ENCODE results near the gene ABITRAM. TPM values are rescaled to one million over a fixed set of nuclear protein-coding genes. Genes with fewer than 3 reads are reported as not detected.

ABITRAM gene
- total RNA-seq, 1 donor, result 16.3 TPM

GRCh38 chr9:108980893-108981292 is 46.7 kb downstream of the ABITRAM start:
- TF ChIP-seq, protein P1, sequence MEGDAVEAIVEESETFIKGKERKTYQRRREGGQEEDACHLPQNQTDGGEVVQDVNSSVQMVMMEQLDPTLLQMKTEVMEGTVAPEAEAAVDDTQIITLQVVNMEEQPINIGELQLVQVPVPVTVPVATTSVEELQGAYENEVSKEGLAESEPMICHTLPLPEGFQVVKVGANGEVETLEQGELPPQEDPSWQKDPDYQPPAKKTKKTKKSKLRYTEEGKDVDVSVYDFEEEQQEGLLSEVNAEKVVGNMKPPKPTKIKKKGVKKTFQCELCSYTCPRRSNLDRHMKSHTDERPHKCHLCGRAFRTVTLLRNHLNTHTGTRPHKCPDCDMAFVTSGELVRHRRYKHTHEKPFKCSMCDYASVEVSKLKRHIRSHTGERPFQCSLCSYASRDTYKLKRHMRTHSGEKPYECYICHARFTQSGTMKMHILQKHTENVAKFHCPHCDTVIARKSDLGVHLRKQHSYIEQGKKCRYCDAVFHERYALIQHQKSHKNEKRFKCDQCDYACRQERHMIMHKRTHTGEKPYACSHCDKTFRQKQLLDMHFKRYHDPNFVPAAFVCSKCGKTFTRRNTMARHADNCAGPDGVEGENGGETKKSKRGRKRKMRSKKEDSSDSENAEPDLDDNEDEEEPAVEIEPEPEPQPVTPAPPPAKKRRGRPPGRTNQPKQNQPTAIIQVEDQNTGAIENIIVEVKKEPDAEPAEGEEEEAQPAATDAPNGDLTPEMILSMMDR (IDR thresholded peaks at IDR 0.05; ENCODE audit: insufficient read depth, low read length), result no peak
- DNase-seq (ENCODE audit: low read depth), result no peak
- no peak overlapping the region for H3K4me3 ChIP-seq (ENCODE audit: low read depth, low read length)

DNA sequence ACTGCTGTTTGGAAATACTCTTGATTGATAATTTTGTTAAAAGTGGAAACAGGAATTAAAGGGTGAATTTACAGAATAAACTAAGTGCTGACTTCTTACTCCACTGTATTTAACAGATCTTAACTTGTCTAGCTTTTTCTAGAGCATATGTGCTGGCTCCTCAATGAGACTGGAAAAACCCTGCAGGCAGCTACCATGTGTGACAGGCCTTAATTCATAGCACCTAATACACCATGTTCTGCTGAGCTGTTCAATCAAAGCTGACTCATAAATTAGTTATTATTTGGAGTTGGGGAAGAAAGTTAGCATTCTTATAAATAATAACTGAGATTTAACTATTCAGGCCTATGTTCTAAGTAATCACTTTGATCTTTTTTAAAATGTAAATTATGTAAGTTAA is 49.7 kb downstream of the ABITRAM start:
- TF ChIP-seq, protein P1 (IDR thresholded peaks at IDR 0.05; ENCODE audit: insufficient read depth, low read length), result no peak
- no peak for DNase-seq (ENCODE audit: low read depth)
- H3K4me3 ChIP-seq (ENCODE audit: low read depth, low read length), result no peak overlapping the region

Other genes starting within 250 kb of the ABITRAM start
- not detected in 2 replicates for gene ACTL7B, start 78.4 kb upstream of the ABITRAM start, total RNA-seq (ENCODE audit: low replicate concordance)
- not detected in 2 replicates for gene ACTL7A, start 72.1 kb upstream of the ABITRAM start, total RNA-seq (ENCODE audit: low replicate concordance)
- gene ELP1, start 276 bp upstream of the ABITRAM start, total RNA-seq (ENCODE audit: low replicate concordance), result 18.3 and 32.3 TPM in 2 replicates
- gene CTNNAL1, start 79.1 kb downstream of the ABITRAM start, total RNA-seq (ENCODE audit: low replicate concordance), result 89.8 and 106 TPM in 2 replicates
- gene TMEM245, start 185.5 kb downstream of the ABITRAM start, total RNA-seq (ENCODE audit: low replicate concordance), result 51.2 and 88.9 TPM in 2 replicates
- 0.08 and 0.18 TPM in 2 replicates for gene FRRS1L, start 232.8 kb downstream of the ABITRAM start, total RNA-seq (ENCODE audit: low replicate concordance)